ENCODE results near the gene GREB1. TPM values are rescaled to one million over a fixed set of nuclear protein-coding genes. Genes with fewer than 3 reads are reported as not detected.
A peak's percentile ranks its signal among the peaks of the same experiment; 100 is the strongest.

The GREB1 gene
- total RNA-seq, 1 donor from 2014 or later = 0.24 TPM

DNA sequence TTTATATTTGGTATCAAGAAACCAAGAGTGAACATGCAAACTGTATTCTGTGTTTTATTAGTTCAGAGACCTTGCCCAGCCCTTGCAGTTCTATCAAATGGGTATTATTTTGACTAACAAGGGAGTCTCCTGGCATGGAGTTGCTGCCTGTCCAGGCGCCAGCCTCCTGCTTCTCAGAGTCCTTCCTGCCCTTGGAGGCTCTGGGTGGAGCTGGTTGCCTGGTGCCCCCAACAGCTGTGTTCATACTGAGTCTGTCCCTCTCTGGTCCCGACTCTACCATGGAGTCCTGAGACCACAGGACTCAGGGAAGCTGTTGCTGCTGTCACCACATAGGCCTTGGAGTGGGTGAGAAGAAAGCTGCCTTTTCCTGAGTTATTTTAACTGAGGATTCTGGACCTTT is 26.3 kb upstream of the GREB1 start:
- DNase-seq (ENCODE audit: low read depth) = peak; percentile 44

- no peak for DNase-seq (ENCODE audit: low read depth)
Measured at GRCh38 chr2:11508279-11508678, 25.6 kb upstream of the GREB1 start.

GRCh38 chr2:11509657-11510360 is 24.0 kb upstream of the GREB1 start:
- DNase-seq (ENCODE audit: low read depth) = no peak

GRCh38 chr2:11512431-11512830 is 21.4 kb upstream of the GREB1 start:
- no peak for DNase-seq (ENCODE audit: low read depth)

DNA sequence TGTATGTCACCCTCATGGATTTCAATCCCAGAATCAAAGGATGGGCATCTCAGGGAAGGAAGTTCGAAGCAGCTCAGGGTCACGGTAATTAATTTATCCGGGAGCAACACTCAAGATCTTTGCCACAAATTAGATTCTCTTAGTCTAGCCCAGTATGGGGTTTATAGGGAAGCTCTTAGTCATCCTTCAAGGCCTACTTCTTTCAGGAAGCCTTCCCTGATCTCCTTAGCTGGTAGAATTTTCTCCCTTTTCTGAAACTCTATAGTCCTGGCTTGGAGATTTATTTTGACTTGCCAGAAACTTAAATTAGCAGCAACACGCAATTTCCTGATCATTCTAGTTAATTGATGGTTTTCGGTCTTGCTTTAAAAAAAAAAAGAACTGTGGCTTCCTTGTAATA is 20.5 kb upstream of the GREB1 start:
- DNase-seq (ENCODE audit: low read depth) = no peak

- no peak for DNase-seq (ENCODE audit: low read depth)
Measured at GRCh38 chr2:11514081-11514730, 19.6 kb upstream of the GREB1 start.

DNA sequence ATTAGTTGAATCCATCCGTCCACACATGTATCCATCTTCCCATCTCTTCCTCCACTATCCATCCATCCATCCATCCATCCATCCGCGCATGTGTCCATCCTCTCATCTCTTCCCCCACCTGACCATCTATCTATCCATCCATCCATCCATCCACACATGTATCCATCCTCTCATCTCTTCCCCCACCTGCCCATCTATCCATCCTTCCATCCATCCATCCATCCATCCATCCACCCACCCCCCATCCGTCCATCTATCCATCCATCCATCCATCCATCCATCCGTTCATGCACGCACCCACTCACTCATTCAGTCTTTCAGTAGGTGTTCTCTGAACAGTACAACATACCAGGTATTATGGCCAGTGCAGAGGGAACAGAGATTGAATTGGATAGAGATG is 18.9 kb upstream of the GREB1 start:
- no peak for DNase-seq (ENCODE audit: low read depth)

DNA sequence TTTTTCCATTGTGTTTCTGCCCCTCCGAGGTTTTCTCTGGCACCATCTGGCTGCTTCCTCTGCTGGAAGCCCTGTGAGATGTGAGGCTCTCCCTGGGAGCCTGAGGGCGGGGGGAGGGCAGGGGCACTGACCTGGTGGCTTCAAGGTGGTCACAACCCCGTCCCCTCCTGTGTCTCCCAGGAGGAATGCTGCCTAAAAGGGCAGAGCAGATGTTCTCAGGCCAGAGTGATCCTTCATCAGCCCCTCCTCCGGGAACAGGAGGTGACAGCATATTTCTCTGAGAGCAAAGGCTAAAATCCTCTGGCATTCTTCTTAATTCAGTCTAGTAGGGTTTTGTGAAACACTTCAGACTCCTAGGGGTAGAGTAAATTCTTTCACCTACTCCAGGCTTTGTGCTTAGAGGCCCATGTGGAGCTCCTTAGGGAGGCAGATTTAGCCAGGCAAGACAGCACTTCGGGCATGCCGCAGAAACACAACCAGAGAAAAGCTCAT is 18.3 kb upstream of the GREB1 start:
- DNase-seq (ENCODE audit: low read depth) = no peak

DNA sequence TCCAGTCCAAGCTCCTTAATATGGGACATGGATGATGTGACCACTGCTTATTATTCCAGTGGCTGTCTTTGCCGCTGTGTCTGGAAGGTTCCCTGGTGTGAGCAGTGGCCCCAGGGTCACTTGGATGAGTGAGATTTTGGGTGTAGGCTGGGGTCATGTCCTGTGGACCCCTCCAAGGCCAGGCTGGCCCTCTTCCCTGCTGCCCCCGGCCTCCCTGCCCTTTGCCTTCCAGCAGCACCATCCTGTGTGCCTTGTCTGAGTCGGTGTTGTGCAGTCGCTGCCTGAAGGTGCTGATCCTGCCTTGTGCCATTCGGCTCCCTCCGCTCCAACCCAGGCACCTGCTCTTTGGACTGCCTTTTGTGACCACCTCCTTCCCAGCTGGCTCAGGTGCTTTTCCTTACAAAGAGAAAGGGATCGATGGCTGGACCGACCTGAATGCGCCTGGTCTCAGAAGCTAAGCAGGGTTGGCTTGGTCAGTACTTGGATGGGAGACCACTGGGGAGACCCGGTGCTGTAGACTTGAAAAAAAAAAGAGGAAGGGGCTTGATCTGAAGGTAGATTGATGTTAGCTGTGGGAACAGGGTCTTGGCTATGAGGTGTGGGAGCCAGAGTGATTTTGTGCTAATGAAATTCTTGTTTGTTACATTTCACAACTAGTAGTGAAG is 16.7 kb upstream of the GREB1 start:
- DNase-seq (ENCODE audit: low read depth) = no peak

DNA sequence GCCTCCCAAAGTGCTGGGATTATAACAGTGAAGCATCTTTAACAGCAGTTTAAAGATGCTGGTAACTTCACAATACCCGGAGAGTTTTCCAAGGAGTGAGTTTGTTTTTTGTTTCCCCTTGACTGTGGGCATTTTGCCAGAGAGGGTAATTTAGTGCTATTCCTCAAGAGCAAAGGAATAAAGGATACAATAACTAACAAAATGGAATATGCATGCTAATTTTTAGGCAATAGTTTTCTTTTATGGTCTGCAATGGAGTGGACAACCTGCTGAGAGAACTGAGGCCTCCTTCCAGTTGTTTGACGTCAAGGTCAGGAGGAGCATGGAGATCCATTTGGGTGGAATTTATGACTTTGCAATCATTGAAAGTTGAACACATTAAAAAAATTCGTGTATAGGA is 15.9 kb upstream of the GREB1 start:
- no peak for DNase-seq (ENCODE audit: low read depth)

- no peak for DNase-seq (ENCODE audit: low read depth)
Measured at GRCh38 chr2:11520092-11520693, 13.7 kb upstream of the GREB1 start.

DNA sequence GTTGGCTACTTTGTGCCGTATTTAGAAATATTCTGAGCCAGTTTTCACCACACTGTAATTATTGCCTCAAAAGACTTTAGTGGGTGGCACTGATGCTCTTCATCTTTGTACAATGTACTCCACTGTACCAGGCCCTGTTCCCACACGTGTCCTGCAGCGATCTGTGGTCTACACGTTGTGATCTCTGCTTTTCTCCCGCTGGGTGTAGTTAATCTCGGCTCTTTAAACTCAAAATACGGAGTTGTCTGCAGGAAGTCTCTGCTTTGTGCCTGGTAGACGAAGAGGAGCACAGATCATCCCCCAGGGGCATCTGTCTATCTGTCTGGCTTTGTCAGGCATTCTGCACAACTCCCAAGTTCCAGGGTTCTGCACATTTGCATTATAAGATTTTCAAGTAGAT is 12.1 kb upstream of the GREB1 start:
- DNase-seq (ENCODE audit: low read depth) = no peak

DNA sequence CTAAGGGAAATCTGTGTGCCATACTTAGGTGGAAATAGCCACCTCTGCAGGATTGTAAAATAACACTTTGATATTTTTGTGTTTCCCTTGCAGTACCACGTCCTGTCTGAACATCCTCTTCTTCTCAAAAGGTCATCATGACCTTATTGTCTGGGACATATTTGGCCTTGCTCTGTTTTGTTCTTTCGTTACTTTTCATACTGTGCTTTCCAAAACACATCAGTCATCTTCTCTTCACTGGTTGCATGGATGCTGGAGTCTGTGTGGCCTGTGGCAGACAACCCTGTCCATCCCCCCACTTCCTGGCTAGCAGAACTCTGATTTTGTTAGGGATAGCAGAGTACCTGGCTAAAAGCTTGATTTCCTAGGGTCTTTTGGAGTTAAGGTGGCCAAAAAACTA is 9.4 kb upstream of the GREB1 start:
- DNase-seq (ENCODE audit: low read depth) = no peak

- no peak for DNase-seq (ENCODE audit: low read depth)
Measured at GRCh38 chr2:11525762-11526161, 8.1 kb upstream of the GREB1 start.

DNA sequence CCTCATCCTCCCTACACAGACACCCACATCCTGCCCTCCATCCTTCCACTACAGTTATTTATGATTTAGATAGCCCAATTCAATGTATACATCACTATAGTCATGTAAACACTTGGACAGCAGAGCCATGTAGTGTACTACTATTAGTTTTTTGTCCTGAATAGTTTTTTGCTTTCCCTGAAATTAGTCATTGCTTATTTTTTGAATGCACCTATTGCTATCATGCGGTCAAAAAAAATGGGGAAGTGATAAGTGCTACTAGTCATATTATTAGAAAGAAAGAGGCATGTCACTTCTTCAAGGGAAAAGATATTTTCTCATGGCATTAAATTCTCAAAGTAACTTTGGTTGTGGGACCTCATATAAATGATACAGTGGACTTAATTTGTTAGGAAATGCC is 6.8 kb upstream of the GREB1 start:
- DNase-seq (ENCODE audit: low read depth) = no peak

- no peak for DNase-seq (ENCODE audit: low read depth)
Measured at GRCh38 chr2:11528228-11528627, 5.6 kb upstream of the GREB1 start.

DNA sequence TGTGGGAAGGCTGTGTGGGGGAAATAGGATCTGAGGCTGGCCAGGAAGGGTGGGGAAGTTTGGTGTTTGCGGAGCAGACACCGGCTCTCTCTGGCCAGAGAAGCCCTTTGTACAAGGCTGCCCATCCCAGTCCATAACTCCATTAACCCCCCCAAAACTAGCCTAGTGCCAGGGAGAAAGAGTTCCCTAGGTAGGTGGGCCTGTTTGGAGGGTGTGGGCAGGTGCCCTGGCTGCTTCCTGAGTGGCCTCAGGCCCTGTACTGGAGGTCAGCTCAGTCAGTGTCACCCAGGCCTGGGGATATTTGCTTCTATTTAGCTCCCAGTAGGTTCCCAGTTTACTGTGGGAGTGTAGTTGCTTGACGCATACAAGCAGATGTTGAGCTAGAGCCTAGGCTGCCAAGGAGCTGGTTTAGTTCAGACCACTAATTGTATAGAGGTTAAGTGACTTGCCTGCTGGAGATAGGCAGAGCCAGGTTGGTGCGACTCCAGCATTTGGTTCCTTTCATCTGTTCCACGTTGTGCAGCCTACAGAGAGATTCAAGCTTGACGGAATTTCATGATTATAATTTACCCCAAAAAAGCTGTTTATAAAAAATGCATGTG is 2.9 kb upstream of the GREB1 start:
- peak; percentile 38 for DNase-seq (ENCODE audit: low read depth)

GRCh38 chr2:11532416-11533055 is 1.3 kb upstream of the GREB1 start:
- peak; percentile 21 for DNase-seq (ENCODE audit: low read depth)

DNA sequence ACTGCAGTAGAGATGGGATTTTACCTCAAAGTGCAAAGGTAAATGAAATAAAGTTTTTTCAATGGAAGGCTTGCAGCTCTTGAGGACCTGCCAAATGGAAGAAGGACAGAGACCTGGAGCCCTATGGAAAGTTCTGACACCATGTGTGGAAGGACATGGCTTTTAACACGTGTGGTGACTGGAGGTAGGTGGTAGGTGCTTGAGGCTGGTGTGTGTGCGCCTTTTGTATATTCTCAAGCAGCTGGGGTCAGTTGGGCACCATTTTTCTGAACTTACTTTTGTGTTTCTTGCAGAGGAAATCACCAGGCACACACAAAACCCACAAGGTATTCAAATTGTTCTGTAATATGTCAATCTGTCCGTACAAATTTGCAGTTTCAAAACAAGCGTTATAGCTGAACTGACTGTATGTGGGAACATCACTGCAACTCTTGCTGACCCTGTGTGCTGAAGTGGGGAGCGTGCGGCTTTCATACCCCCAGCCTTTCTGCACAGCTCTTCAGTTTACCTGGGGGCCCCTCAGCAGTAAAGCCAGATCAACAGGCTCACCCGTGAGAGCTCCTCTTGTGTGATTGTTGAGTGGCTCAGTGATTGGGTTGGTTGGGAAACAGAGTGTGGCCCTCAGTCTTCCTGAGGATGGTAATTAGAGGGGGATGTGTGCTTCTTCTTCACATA is 363 bp downstream of the GREB1 start:
- DNase-seq (ENCODE audit: low read depth) = no peak

DNA sequence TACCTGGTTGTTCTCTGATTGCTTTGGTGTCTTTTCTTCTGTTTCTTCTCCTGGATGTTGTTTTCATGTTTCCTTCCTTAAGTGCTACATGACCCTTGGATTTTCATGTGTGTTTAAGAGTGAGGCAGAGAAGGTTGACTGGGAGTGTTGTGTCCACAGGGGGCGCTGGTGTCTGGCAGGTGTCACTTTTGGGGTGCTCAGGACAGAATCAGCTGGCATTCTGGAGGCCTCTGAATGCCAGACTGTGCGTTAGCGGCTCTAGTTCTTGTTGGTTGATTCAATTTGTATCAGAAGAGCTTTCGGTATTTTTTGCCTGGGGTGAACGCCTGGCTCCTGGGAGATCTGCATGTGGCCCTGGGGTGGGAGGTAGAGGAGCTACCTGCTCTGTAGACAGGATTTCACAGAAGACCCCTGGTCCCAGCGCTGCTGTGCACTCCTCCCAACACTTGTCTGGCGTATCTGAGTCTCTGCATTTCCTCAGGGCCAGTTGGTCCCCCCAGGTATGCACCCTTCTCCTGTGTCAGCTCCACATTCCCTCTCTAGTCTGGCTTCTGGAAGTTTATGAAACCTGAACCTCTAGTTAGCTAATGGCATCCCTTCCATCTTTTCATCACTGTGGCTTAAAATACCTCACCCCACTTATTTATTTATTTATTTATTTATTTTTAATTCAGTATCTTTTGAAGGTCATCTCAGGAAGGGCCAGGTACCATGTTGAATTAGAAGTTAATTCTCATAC is 1.1 kb downstream of the GREB1 start:
- DNase-seq (ENCODE audit: low read depth) = peak; percentile 14
